ENCODE data around the gene PCBD2.

PCBD2 gene

GRCh38 chr5:135008981-135009735 lies 104.2 kb downstream of the PCBD2 start:
- DNase-seq: no peak

- DNase-seq: no peak
Observed at GRCh38 chr5:135009736-135010501, 105.0 kb downstream of the PCBD2 start.

GRCh38 chr5:135010502-135011354 lies 105.8 kb downstream of the PCBD2 start:
- DNase-seq: no peak

- no peak for DNase-seq
Observed at GRCh38 chr5:135011355-135012032, 106.6 kb downstream of the PCBD2 start.

GRCh38 chr5:135012033-135012588 lies 107.2 kb downstream of the PCBD2 start:
- DNase-seq: no peak
